H1 (cell line): ENCODE results near the gene PCSK9. TPM values are rescaled to one million over a fixed set of nuclear protein-coding genes. Genes with fewer than 3 reads are reported as not detected.

Source experiments
- CTCF ChIA-PET: fragments of 300-600 bp; sonication (Branson Sonifier 250); formaldehyde crosslinking; loops from one replicate; lab custom pipeline; 2021; ENCODE audit not compliant: partially characterized antibody; lab: Charles Lee
- POLR2A ChIA-PET: fragments of 300-600 bp; sonication (Branson Sonifier 250); formaldehyde crosslinking; loops from one replicate; lab custom pipeline; 2021; ENCODE audit warnings: inconsistent platforms; ENCODE audit not compliant: partially characterized antibody; lab: Charles Lee
- DNase-seq, 2 experiments: peaks; one replicate each; pipeline versions ENCODE4 v3.0.0 to v3.0.0-alpha.2; 2010 to 2022; ENCODE audit warnings: low spot score in 2 of 2, low read depth in 1 of 2, mixed read lengths in 1 of 2
- FAIRE-seq: peaks from 2 replicates; lab custom pipeline; 2011; peaks lifted over from hg19 to GRCh38; lab: Jason Lieb, UNC
- H2AFZ ChIP-seq: 2 replicates; pipeline ENCODE4 v1.8.1; 2012; ENCODE audit warnings: low read length, inconsistent platforms
- H2AK5ac ChIP-seq: 2 replicates; pipeline ENCODE4 v1.6.1; 2013; ENCODE audit warnings: low read depth, low read length
- H2BK120ac ChIP-seq: replicated peaks from 2 replicates; pipeline ENCODE3; 2013; ENCODE audit warnings: low read depth, low read length, inconsistent platforms
- H2BK12ac ChIP-seq: 2 replicates; pipeline ENCODE4 v1.6.1; 2013; ENCODE audit warnings: low read depth, low read length
- H2BK15ac ChIP-seq: 2 replicates; pipeline ENCODE4 v1.6.1; 2013; ENCODE audit warnings: low read length
- H2BK20ac ChIP-seq: 2 replicates; pipeline ENCODE4 v1.6.1; 2013; ENCODE audit warnings: low read length
- H2BK5ac ChIP-seq: 2 replicates; pipeline ENCODE4 v1.6.1; 2013; ENCODE audit warnings: low read depth, low read length
- H3K14ac ChIP-seq: 2 replicates; pipeline ENCODE4 v1.6.1; 2013; ENCODE audit warnings: inconsistent platforms; ENCODE audit not compliant: insufficient read length
- H3K18ac ChIP-seq: 2 replicates; pipeline ENCODE4 v1.6.1; 2013; ENCODE audit warnings: low read length; ENCODE audit errors: extremely low read depth
- H3K23ac ChIP-seq: 2 replicates; pipeline ENCODE4 v1.6.1; 2013; ENCODE audit warnings: inconsistent platforms; ENCODE audit not compliant: insufficient read length
- H3K23me2 ChIP-seq: 2 replicates; pipeline ENCODE4 v1.6.1; 2013; ENCODE audit warnings: low read depth, low read length
- H3K27ac ChIP-seq: 2 replicates; pipeline ENCODE4 v1.6.1; 2011; ENCODE audit warnings: low read depth, low read length, inconsistent platforms
- H3K27me3 ChIP-seq, 4 experiments: replicated peaks in 1 of 4; 1 replicate in 1 of 4; 2 replicates in 3 of 4; pipeline versions ENCODE4 v1.6.1 to v1.8.1; 2011 to 2013; ENCODE audit warnings: low read length in 3 of 4, mild to moderate bottlenecking in 3 of 4, inconsistent platforms in 2 of 4, mixed read lengths in 2 of 4, moderate library complexity in 1 of 4; ENCODE audit not compliant: control insufficient read depth in 3 of 4, insufficient read depth in 3 of 4; ENCODE audit errors: extremely low read depth in 1 of 4
- H3K36me3 ChIP-seq, 4 experiments: 2 replicates each; pipeline versions ENCODE4 v1.6.1 to v1.8.1; 2011 to 2013; ENCODE audit warnings: mild to moderate bottlenecking in 4 of 4, low read length in 3 of 4, moderate library complexity in 2 of 4, control low read depth in 1 of 4, inconsistent platforms in 1 of 4; ENCODE audit not compliant: insufficient read depth in 4 of 4, control insufficient read depth in 2 of 4
- H3K4ac ChIP-seq: replicated peaks from 2 replicates; pipeline ENCODE3; 2013; ENCODE audit warnings: low read length, low read depth, mixed read lengths, inconsistent platforms; ENCODE audit not compliant: insufficient read length
- H3K4me1 ChIP-seq, 4 experiments: replicated peaks in 1 of 4; 1 replicate in 1 of 4; 2 replicates in 3 of 4; pipeline versions ENCODE4 v1.6.1 to v1.8.1; 2011 to 2013; ENCODE audit warnings: low read length in 3 of 4, inconsistent platforms in 2 of 4, mixed read lengths in 1 of 4; ENCODE audit not compliant: insufficient read depth in 4 of 4, control insufficient read depth in 3 of 4
- H3K4me2 ChIP-seq, 2 experiments: 2 replicates each; pipeline versions ENCODE4 v1.6.1 to v1.8.1; 2011 to 2013; ENCODE audit warnings: low read depth in 2 of 2, low read length in 2 of 2, control low read depth in 1 of 2, inconsistent platforms in 1 of 2, mild to moderate bottlenecking in 1 of 2; ENCODE audit not compliant: insufficient read depth in 1 of 2
- H3K4me3 ChIP-seq, 4 experiments: fragments of 200-600, 300-600 bp in 1 of 4; sonication (generic), shearing (Covaris generic), sonication (Bioruptor Twin) in 1 of 4; 2 replicates each; pipeline versions ENCODE4 v1.5.1 to v1.8.1; 2011 to 2016; ENCODE audit warnings: low read length in 4 of 4, low read depth in 3 of 4, control low read depth in 2 of 4, inconsistent platforms in 2 of 4, mild to moderate bottlenecking in 2 of 4, mixed read lengths in 1 of 4, moderate library complexity in 1 of 4; ENCODE audit not compliant: insufficient read depth in 2 of 4; ENCODE audit errors: extremely low read depth in 1 of 4
- H3K56ac ChIP-seq: replicated peaks from 2 replicates; pipeline ENCODE3; 2013; ENCODE audit warnings: low read depth, mild to moderate bottlenecking, mixed read lengths, low read length, inconsistent platforms; ENCODE audit not compliant: insufficient read length
- H3K79me1 ChIP-seq: 2 replicates; pipeline ENCODE4 v1.6.1; 2013; ENCODE audit warnings: low read depth, low read length, control low read depth
- H3K79me2 ChIP-seq, 2 experiments: 2 replicates each; pipeline versions ENCODE4 v1.6.1 to v1.8.1; 2012 to 2013; ENCODE audit warnings: low read length in 2 of 2, mild to moderate bottlenecking in 2 of 2, inconsistent platforms in 1 of 2; ENCODE audit not compliant: insufficient read depth in 2 of 2, control insufficient read depth in 1 of 2
- H3K9ac ChIP-seq, 4 experiments: replicated peaks in 1 of 4; 1 replicate in 1 of 4; 2 replicates in 3 of 4; pipeline versions ENCODE4 v1.6.1 to v1.8.1; 2011 to 2013; ENCODE audit warnings: low read depth in 3 of 4, low read length in 3 of 4, control low read depth in 2 of 4, mild to moderate bottlenecking in 2 of 4, moderate library complexity in 2 of 4, inconsistent platforms in 1 of 4; ENCODE audit errors: extremely low read depth in 1 of 4
- H3K9me3 ChIP-seq, 2 experiments: 2 replicates each; pipeline versions ENCODE4 v1.6.1 to v1.8.1; 2012 to 2013; ENCODE audit warnings: mild to moderate bottlenecking in 2 of 2, moderate library complexity in 2 of 2, control low read depth in 1 of 2, inconsistent platforms in 1 of 2, low read depth in 1 of 2, low read length in 1 of 2, mixed read lengths in 1 of 2; ENCODE audit not compliant: insufficient read depth in 2 of 2
- H4K20me1 ChIP-seq, 2 experiments: replicated peaks in 1 of 2; 2 replicates each; pipeline versions ENCODE3 to v1.8.1; 2011 to 2013; ENCODE audit warnings: inconsistent platforms in 2 of 2, low read length in 2 of 2, mild to moderate bottlenecking in 1 of 2; ENCODE audit not compliant: insufficient read depth in 2 of 2, control insufficient read depth in 1 of 2
- H4K5ac ChIP-seq: 2 replicates; pipeline ENCODE4 v1.6.1; 2013; ENCODE audit warnings: low read length, low read depth, mixed read lengths, inconsistent platforms; ENCODE audit not compliant: insufficient read length
- H4K8ac ChIP-seq: 2 replicates; pipeline ENCODE4 v1.8.0; 2013; ENCODE audit warnings: mild to moderate bottlenecking, moderate library complexity, low read length, inconsistent platforms; ENCODE audit not compliant: insufficient read depth; ENCODE audit errors: extremely low read depth
- H4K91ac ChIP-seq: replicated peaks from 2 replicates; pipeline ENCODE3; 2013; ENCODE audit warnings: low read length, mixed read lengths, inconsistent platforms; ENCODE audit not compliant: insufficient read length
- ATF3 ChIP-seq: IDR thresholded peaks from 2 replicates; pipeline ENCODE4 v1.6.1; 2011; ENCODE audit warnings: low read depth, mild to moderate bottlenecking, low read length; ENCODE audit not compliant: insufficient read depth
- CBX5 ChIP-seq: fragments of 300-800, 300-1000 bp; sonication (generic); IDR thresholded peaks from 2 replicates; pipeline ENCODE4 v1.7.1; 2016; ENCODE audit warnings: antibody characterized with exemption, low read length, low read depth
- EZH2 ChIP-seq: fragments of 200-600 bp; sonication (generic); IDR thresholded peaks from 2 replicates; pipeline ENCODE4 v1.7.1; 2012; ENCODE audit warnings: low read depth, mild to moderate bottlenecking, moderate library complexity, low read length, inconsistent platforms; ENCODE audit not compliant: severe bottlenecking
- FOSL1 ChIP-seq: IDR thresholded peaks from 2 replicates; pipeline ENCODE4 v1.6.1; 2011; ENCODE audit warnings: mild to moderate bottlenecking, low read depth, low read length, moderate library complexity; ENCODE audit not compliant: insufficient read depth
- HDAC6 ChIP-seq: IDR thresholded peaks from one replicate; pipeline ENCODE4 v1.7.1; 2012; ENCODE audit warnings: low read depth, mild to moderate bottlenecking, inconsistent platforms, low read length, moderate library complexity
- JUN ChIP-seq: IDR thresholded peaks from 2 replicates; pipeline ENCODE4 v1.6.1; 2011; ENCODE audit warnings: low read depth, mild to moderate bottlenecking, improper control_type of control experiment, low read length
- KDM4A ChIP-seq: IDR thresholded peaks from one replicate; pipeline ENCODE4 v1.7.1; 2012; ENCODE audit warnings: low read depth, mild to moderate bottlenecking, moderate library complexity, low read length, inconsistent platforms; ENCODE audit not compliant: severe bottlenecking
- POLR2AphosphoS5 ChIP-seq: IDR thresholded peaks from 2 replicates; pipeline ENCODE4 v1.6.1; 2011; ENCODE audit warnings: low read depth, low read length
- RXRA ChIP-seq: IDR thresholded peaks from 2 replicates; pipeline ENCODE4 v1.6.1; 2011; ENCODE audit warnings: low read depth, mild to moderate bottlenecking, low read length, moderate library complexity; ENCODE audit not compliant: insufficient read depth
- SUZ12 ChIP-seq: fragments of 200-600 bp; sonication (generic); IDR thresholded peaks from 2 replicates; pipeline ENCODE4 v1.6.1; 2012; ENCODE audit warnings: mild to moderate bottlenecking, inconsistent platforms, low read length, moderate library complexity, mixed read lengths
- TBP ChIP-seq: IDR thresholded peaks from 2 replicates; pipeline ENCODE4 v1.6.1; 2011; ENCODE audit warnings: low read depth, low read length, improper control_type of control experiment
- WGBS, 2 experiments: shearing (Covaris generic) in 1 of 2; methylation state at CpG; one replicate each; pipeline versions ENCODE4 v1.1.6 to v1.1.7; 2013 to 2015; ENCODE audit warnings: low lambda C conversion rate in 2 of 2, mixed read lengths in 2 of 2, inconsistent platforms in 1 of 2, low coverage in 1 of 2, missing lambda C conversion rate in 1 of 2; ENCODE audit not compliant: insufficient replicate concordance in 2 of 2, insufficient coverage in 1 of 2, insufficient read length in 1 of 2; ENCODE audit errors: extremely low coverage in 1 of 2, missing lambda C conversion rate in 1 of 2; 5-methylcytosine and 5-hydroxymethylcytosine counted together
- polyA plus RNA-seq, 7 experiments: library from polyadenylated mRNA; depleted of rRNA in 3 of 7; stranded (reverse) in 5 of 7; unstranded in 2 of 7; fragments of >200 nt in 5 of 7; fragments of 200-250 nt in 2 of 7; gene quantifications; 1 replicate in 5 of 7; 2 replicates in 1 of 7; 4 replicates in 1 of 7; pipeline versions ENCODE4 v1.2.1 to v1.2.3, GENCODE V29; 2011 to 2013; ENCODE audit warnings: missing spikeins in 2 of 7, mixed read lengths in 2 of 7
- total RNA-seq: library from RNA; stranded (reverse); fragmentation: NEBNext Ultra II Directional; extraction: Animal tissue kit (Norgen Biotek cat#: 25700); gene quantifications from 2 replicates; pipeline ENCODE4 v1.2.1, GENCODE V29; 2021

Gene PCSK9
- total and polyA plus RNA-seq, 2 of the 8 experiments (the other 6 are each of a cell fraction or from before 2014, with no cell fraction given) = 22.3 to 32.3 TPM

GRCh38 chr1:55061706-55062321 is 22.5 kb downstream of the PCSK9 start:
- ChIA-PET POLR2A (no interaction called here), CTCF (interaction anchor here (1.9 to 2.4 kb wide), 2 partner anchors 9 to 12 kb away, joined by 9 to 12 read pairs; no protein-coding TSS in a partner anchor)
- no peak overlapping the region for H3K4ac ChIP-seq
- H3K79me1 ChIP-seq = peaks cover 4% of the 10 kb centered on the region; the same call in 1 of the 2 replicates
- H3K27ac ChIP-seq = no peak overlapping the region
- H4K8ac ChIP-seq = no peak overlapping the region
- no peaks in the 10 kb centered on the region for H3K4me1 ChIP-seq
- no peak overlapping the region for H2AK5ac ChIP-seq
- 93% methylated on average over 4 of the region's 4 CpGs; no CpG with 5 or more reads in 1 of the 2 experiments for WGBS, 2 experiments
- H3K14ac ChIP-seq = no peak overlapping the region
- no peaks in the 10 kb centered on the region for H3K27me3 ChIP-seq
- FAIRE-seq (no peak), DNase-seq (no peak)
- H3K36me3 ChIP-seq = peaks cover 0 to 12% (median 3%) of the 10 kb centered on the region in 4 experiments; a peak in 5 of 8 replicates
- no peak overlapping the region for H2BK15ac ChIP-seq
- no peak overlapping the region for H3K4me3 ChIP-seq
- no peaks in the 10 kb centered on the region for H3K9me3 ChIP-seq
- H3K56ac ChIP-seq = no peak overlapping the region
- H2BK12ac ChIP-seq = no peak overlapping the region
- H3K79me2 ChIP-seq = no peaks in the 10 kb centered on the region
- peaks cover 1 to 19% of the 10 kb centered on the region in 2 experiments for H4K20me1 ChIP-seq
- no peak overlapping the region for H3K23ac ChIP-seq
- H2AFZ ChIP-seq = no peak overlapping the region
- no peak overlapping the region for H4K5ac ChIP-seq
- TF ChIP-seq CBX5 (no peak), TBP (no peak), POLR2AphosphoS5 (no peak), FOSL1 (no peak), JUN (no peak), KDM4A (no peak), SUZ12 (no peak), ATF3 (no peak), EZH2 (no peak), RXRA (no peak), HDAC6 (no peak)
- H3K23me2 ChIP-seq = no peaks in the 10 kb centered on the region
- no peak overlapping the region for H3K9ac ChIP-seq
- no peak overlapping the region for H2BK120ac ChIP-seq
- no peak overlapping the region for H3K18ac ChIP-seq
- H2BK5ac ChIP-seq = no peak overlapping the region
- H2BK20ac ChIP-seq = no peak overlapping the region
- no peak overlapping the region for H4K91ac ChIP-seq
- no peak overlapping the region for H3K4me2 ChIP-seq
